ENCODE measurements around the gene FGF19.
"Not testable (repeated sequence)": the region's sequence is repeated elsewhere in the genome, so short reads cannot be mapped to it uniquely, and the experiment has no call there.

FGF19 gene

DNA sequence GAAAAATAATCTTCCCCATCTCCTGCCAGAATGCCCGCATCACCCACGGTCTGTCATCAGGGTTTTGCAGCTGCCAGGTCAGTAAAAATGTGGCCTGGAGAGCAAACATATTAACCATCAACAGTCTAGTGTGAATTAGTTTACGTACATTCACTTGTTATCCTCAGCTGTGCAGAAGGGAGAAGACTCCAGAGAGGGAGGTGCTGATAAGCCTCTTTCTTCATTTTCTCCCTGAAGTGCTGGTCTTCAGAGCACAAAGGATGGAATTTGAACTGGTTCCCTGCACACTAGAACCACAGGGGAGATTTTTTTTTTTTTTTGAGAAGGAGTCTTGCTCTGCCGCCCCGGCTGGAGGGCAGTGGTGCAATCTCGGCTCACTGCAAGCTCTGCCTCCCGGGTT lies 8.2 kb downstream of the FGF19 start:
- POLR2A ChIA-PET: no interaction called here
- DNase-seq (ENCODE audit: extremely low spot score): no peak
- CTCF ChIA-PET: no interaction called here

GRCh38 chr11:69694781-69695180 lies 9.0 kb downstream of the FGF19 start:
- ChIA-PET CTCF (no interaction called here), POLR2A (no interaction called here)
- TF ChIP-seq FOXA1 (IDR thresholded peaks at IDR 0.05): no peak
- TF ChIP-seq SUZ12 (IDR thresholded peaks at IDR 0.05): no peak
- no peak for TF ChIP-seq CTBP1 (IDR thresholded peaks at IDR 0.05; ENCODE audit: borderline replicate concordance)
- TF ChIP-seq SP1 (IDR thresholded peaks at IDR 0.05): no peak
- TF ChIP-seq L3MBTL2 (conservative IDR thresholded peaks at IDR 0.05): no peak
- TF ChIP-seq LEF1 (IDR thresholded peaks at IDR 0.05; ENCODE audit: borderline replicate concordance): no peak
- TF ChIP-seq ARNT (IDR thresholded peaks at IDR 0.05): no peak
- TF ChIP-seq ZNF384 (IDR thresholded peaks at IDR 0.05): no peak
- no peak for TF ChIP-seq TARDBP (IDR thresholded peaks at IDR 0.05)
- TF ChIP-seq ELF4 (IDR thresholded peaks at IDR 0.05): no peak
- no peak for DNase-seq (ENCODE audit: extremely low spot score)

More for the DNA sequence above, 8.2 kb downstream of the FGF19 start:
- no peak for TF ChIP-seq NFRKB (IDR thresholded peaks at IDR 0.05)
- TF ChIP-seq TARDBP (IDR thresholded peaks at IDR 0.05): no peak

GRCh38 chr11:69692422-69692821 lies 11.4 kb downstream of the FGF19 start:
- CTCF ChIA-PET: no interaction called here
- POLR2A ChIA-PET: no interaction called here
- no peak for TF ChIP-seq CTBP1 (IDR thresholded peaks at IDR 0.05; ENCODE audit: borderline replicate concordance)
- no peak for TF ChIP-seq FOXK2 (IDR thresholded peaks at IDR 0.05)
- TF ChIP-seq FOXM1 (IDR thresholded peaks at IDR 0.05; ENCODE audit: borderline replicate concordance): no peak
- no peak for TF ChIP-seq SUZ12 (IDR thresholded peaks at IDR 0.05)
- no peak for TF ChIP-seq HDGF (IDR thresholded peaks at IDR 0.05; ENCODE audit: borderline replicate concordance)
- TF ChIP-seq, protein P1, sequence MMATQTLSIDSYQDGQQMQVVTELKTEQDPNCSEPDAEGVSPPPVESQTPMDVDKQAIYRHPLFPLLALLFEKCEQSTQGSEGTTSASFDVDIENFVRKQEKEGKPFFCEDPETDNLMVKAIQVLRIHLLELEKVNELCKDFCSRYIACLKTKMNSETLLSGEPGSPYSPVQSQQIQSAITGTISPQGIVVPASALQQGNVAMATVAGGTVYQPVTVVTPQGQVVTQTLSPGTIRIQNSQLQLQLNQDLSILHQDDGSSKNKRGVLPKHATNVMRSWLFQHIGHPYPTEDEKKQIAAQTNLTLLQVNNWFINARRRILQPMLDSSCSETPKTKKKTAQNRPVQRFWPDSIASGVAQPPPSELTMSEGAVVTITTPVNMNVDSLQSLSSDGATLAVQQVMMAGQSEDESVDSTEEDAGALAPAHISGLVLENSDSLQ (IDR thresholded peaks at IDR 0.05): no peak
- no peak for TF ChIP-seq SP1 (IDR thresholded peaks at IDR 0.05)
- TF ChIP-seq FOXA1 (IDR thresholded peaks at IDR 0.05): no peak
- no peak for DNase-seq (ENCODE audit: extremely low spot score)

DNA sequence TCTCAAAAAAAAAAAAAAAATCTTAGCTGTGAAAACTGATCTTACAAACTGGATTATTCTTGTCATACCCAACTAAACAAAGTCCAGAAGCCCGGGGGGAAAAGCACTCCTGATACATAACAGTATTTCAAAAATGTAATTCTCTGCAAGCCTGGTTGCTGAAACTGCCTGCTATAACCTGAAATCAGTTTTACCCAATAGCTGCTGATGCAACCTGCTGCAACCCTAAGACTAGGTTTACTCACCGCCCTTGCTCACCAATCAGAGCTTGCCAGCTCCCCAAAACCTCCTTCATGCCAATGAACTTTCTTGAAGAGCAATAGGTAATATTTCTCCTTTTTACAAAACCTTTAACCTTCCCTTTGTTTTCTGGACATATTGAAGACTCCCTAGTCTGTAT lies 12.4 kb downstream of the FGF19 start:
- CTCF ChIA-PET: no interaction called here
- POLR2A ChIA-PET: no interaction called here
- no peak for TF ChIP-seq ARNT (IDR thresholded peaks at IDR 0.05)
- TF ChIP-seq, protein P1 (IDR thresholded peaks at IDR 0.05): no peak
- TF ChIP-seq NFRKB (IDR thresholded peaks at IDR 0.05): no peak
- TF ChIP-seq CTBP1 (IDR thresholded peaks at IDR 0.05; ENCODE audit: borderline replicate concordance): no peak
- no peak for TF ChIP-seq FOXA1 (IDR thresholded peaks at IDR 0.05)
- no peak for TF ChIP-seq BHLHE40 (IDR thresholded peaks at IDR 0.05; ENCODE audit: borderline replicate concordance)
- TF ChIP-seq L3MBTL2 (conservative IDR thresholded peaks at IDR 0.05): no peak
- no peak for TF ChIP-seq ELF4 (IDR thresholded peaks at IDR 0.05)
- no peak for DNase-seq (ENCODE audit: extremely low spot score)

DNA sequence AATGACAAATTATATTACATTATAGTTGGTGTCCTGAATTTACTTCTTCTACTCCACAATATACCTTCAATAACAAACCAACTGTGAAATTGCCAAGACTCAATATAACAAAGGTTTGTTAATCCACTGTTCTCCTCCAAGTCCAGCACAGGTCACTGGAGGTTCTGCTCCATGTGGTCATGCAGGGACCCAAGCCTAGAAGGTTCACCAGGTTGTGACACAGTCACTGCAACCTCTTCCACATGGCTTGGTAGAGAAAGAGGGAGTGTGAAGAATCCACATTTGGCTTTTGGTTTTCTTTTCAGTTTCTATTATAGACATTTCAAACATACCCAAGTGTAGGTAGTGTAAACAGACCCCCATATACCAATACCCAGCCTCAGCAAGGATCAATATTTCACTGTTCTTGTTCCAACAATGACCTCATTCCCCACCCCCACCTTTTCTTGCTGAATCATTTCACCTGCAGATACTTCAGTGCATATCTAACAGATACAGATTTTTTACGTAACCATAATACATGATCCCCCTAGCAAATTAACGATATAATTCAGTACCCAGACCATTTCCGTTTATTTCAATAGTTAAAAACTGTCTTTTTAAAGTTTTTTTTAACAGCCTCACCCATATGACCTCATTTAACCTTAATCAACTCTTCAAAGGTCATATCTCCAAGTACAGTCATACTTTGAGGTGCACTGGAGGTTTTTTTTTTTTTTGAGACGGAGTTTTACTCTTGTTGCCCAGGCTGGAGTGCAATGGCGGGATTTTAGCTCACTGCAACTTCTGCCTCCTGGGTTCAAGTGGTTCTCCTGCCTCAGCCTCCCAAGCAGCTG lies 14.1 kb downstream of the FGF19 start:
- TF ChIP-seq CTBP1 (IDR thresholded peaks at IDR 0.05; ENCODE audit: borderline replicate concordance) (no peak), HDGF (IDR thresholded peaks at IDR 0.05; ENCODE audit: borderline replicate concordance) (no peak), ARNT (IDR thresholded peaks at IDR 0.05) (no peak), FOXK2 (IDR thresholded peaks at IDR 0.05) (no peak), ELF4 (IDR thresholded peaks at IDR 0.05) (no peak), SP1 (IDR thresholded peaks at IDR 0.05) (no peak), SUZ12 (IDR thresholded peaks at IDR 0.05) (no peak), TARDBP (IDR thresholded peaks at IDR 0.05) (no peak), FOXA1 (IDR thresholded peaks at IDR 0.05) (no peak), ZNF384 (IDR thresholded peaks at IDR 0.05) (no peak), FOXM1 (IDR thresholded peaks at IDR 0.05; ENCODE audit: borderline replicate concordance) (no peak), NFRKB (IDR thresholded peaks at IDR 0.05) (no peak), LEF1 (IDR thresholded peaks at IDR 0.05; ENCODE audit: borderline replicate concordance) (no peak), BHLHE40 (IDR thresholded peaks at IDR 0.05; ENCODE audit: borderline replicate concordance) (no peak), L3MBTL2 (conservative IDR thresholded peaks at IDR 0.05) (no peak)
- TF ChIP-seq, protein P1 (IDR thresholded peaks at IDR 0.05): no peak
- DNase-seq (ENCODE audit: extremely low spot score): no peak
- CTCF ChIA-PET: no interaction called here
- POLR2A ChIA-PET: no interaction called here

- POLR2A ChIA-PET; DNase-seq (ENCODE audit: extremely low spot score); CTCF ChIA-PET: not testable (repeated sequence)
Observed at GRCh38 chr11:69687969-69688771, 15.7 kb downstream of the FGF19 start.

Measured in HEK293T (cell line).